HepG2 (cell line): ENCODE measurements around the gene DRG1. TPM values are rescaled to one million over a fixed set of nuclear protein-coding genes. Genes with fewer than 3 reads are reported as not detected.

Experiments
- ADNP ChIP-seq: sonication (generic); formaldehyde crosslinking; IDR thresholded peaks from 2 replicates; pipeline ENCODE4 v1.4.0; 2020; ENCODE audit warnings: missing genetic modification reagents
- AKAP8 ChIP-seq: sonication (generic); formaldehyde crosslinking; IDR thresholded peaks from 2 replicates; pipeline ENCODE4 v1.5.1; 2020; ENCODE audit warnings: mild to moderate bottlenecking, missing genetic modification reagents
- ARNT2 ChIP-seq: sonication (generic); formaldehyde crosslinking; IDR thresholded peaks from 2 replicates; pipeline ENCODE4 v1.8.0; 2022; ENCODE audit warnings: mild to moderate bottlenecking, low read depth, missing genetic modification reagents, moderate library complexity
- HHEX ChIP-seq: IDR thresholded peaks from 2 replicates; pipeline ENCODE4 v1.6.1; 2016; ENCODE audit warnings: control low read depth
- JUN ChIP-seq: sonication (generic); formaldehyde crosslinking; IDR thresholded peaks from 2 replicates; pipeline ENCODE4 v1.4.0; 2020; ENCODE audit warnings: mild to moderate bottlenecking, missing genetic modification reagents
- MAFG ChIP-seq: sonication (generic); formaldehyde crosslinking; IDR thresholded peaks from 2 replicates; pipeline ENCODE4 v1.5.1; 2020; ENCODE audit warnings: mild to moderate bottlenecking, missing genetic modification reagents
- NR2C2 ChIP-seq: sonication (generic); formaldehyde crosslinking; IDR thresholded peaks from 2 replicates; pipeline ENCODE4 v1.4.0; 2020; ENCODE audit warnings: missing genetic modification reagents, mild to moderate bottlenecking, moderate library complexity, borderline replicate concordance
- PAF1 ChIP-seq: IDR thresholded peaks from 2 replicates; pipeline ENCODE4 v1.6.1; 2016; ENCODE audit warnings: missing genetic modification reagents, missing compliant biosample characterization
- PHF8 ChIP-seq: sonication (generic); formaldehyde crosslinking; IDR thresholded peaks from 2 replicates; pipeline ENCODE4 v1.5.0; 2020; ENCODE audit warnings: missing genetic modification reagents
- TCF12 ChIP-seq, 2 experiments: fragments of 450-650 bp in 1 of 2; sonication (generic) in 1 of 2; formaldehyde crosslinking in 1 of 2; IDR thresholded peaks; 2 replicates each; pipeline versions ENCODE4 v1.6.1 to v1.8.0; 2017 to 2022; ENCODE audit warnings: antibody characterized with exemption in 1 of 2, mild to moderate bottlenecking in 1 of 2, missing genetic modification reagents in 1 of 2, moderate library complexity in 1 of 2
- TRIM22 ChIP-seq: fragments of 450-650 bp; IDR thresholded peaks from 2 replicates; pipeline ENCODE4 v1.6.1; 2017
- ZBTB14 ChIP-seq: sonication (generic); formaldehyde crosslinking; IDR thresholded peaks from 2 replicates; pipeline ENCODE4 v1.4.0; 2020; ENCODE audit warnings: missing genetic modification reagents
- ZFP36L2 ChIP-seq: sonication (generic); formaldehyde crosslinking; IDR thresholded peaks from 2 replicates; pipeline ENCODE4 v1.4.0; 2020; ENCODE audit warnings: missing genetic modification reagents
- ZNF33B ChIP-seq: sonication (generic); formaldehyde crosslinking; IDR thresholded peaks from 2 replicates; pipeline ENCODE4 v1.5.1; 2020; ENCODE audit warnings: mild to moderate bottlenecking, missing genetic modification reagents
- ZNF562 ChIP-seq: sonication (generic); formaldehyde crosslinking; IDR thresholded peaks from 2 replicates; pipeline ENCODE4 v1.8.0; 2022; ENCODE audit warnings: missing genetic modification reagents, borderline replicate concordance
- ZNF605 ChIP-seq: sonication (generic); formaldehyde crosslinking; IDR thresholded peaks from 2 replicates; pipeline ENCODE4 v1.8.0; 2022; ENCODE audit warnings: mild to moderate bottlenecking, missing genetic modification reagents
- ZNF619 ChIP-seq: sonication (generic); formaldehyde crosslinking; IDR thresholded peaks from 2 replicates; pipeline ENCODE4 v1.4.0; 2020; ENCODE audit warnings: mild to moderate bottlenecking, missing genetic modification reagents
- ZZZ3 ChIP-seq: sonication (generic); formaldehyde crosslinking; IDR thresholded peaks from 2 replicates; pipeline ENCODE4 v1.4.0; 2020; ENCODE audit warnings: missing genetic modification reagents, mild to moderate bottlenecking, borderline replicate concordance
- polyA plus RNA-seq, 8 experiments: library from polyadenylated mRNA; depleted of rRNA in 3 of 8; stranded (reverse) in 7 of 8; unstranded in 1 of 8; fragments of >200 nt; fragmentation: Illumina TruSeq in 4 of 8; extraction: Trizol in 4 of 8; gene quantifications; 2 replicates each; pipeline versions ENCODE4 v1.2.1 to v1.2.3, GENCODE V29; 2011 to 2016; ENCODE audit warnings: low read depth in 4 of 8, missing spikeins in 1 of 8, mixed read lengths in 1 of 8; ENCODE audit not compliant: insufficient read depth in 1 of 8
- total RNA-seq, 5 experiments: library from RNA; depleted of rRNA; stranded (reverse); fragments of >200 nt; fragmentation: Illumina TruSeq; extraction: Trizol; gene quantifications; 2 replicates each; pipeline ENCODE4 v1.2.3, GENCODE V29; 2016; ENCODE audit warnings: low read depth in 1 of 5
- TF ChIP-seq, protein P1 (sequence below): sonication (generic); formaldehyde crosslinking; IDR thresholded peaks from 2 replicates; pipeline ENCODE4 v1.8.0; 2022; ENCODE audit warnings: missing genetic modification reagents, mild to moderate bottlenecking, borderline replicate concordance
- TF ChIP-seq, protein P2 (sequence below): sonication (generic); formaldehyde crosslinking; IDR thresholded peaks from 2 replicates; pipeline ENCODE4 v1.5.1; 2020; ENCODE audit warnings: mild to moderate bottlenecking, missing genetic modification reagents, borderline replicate concordance

DRG1 gene
- total and polyA plus RNA-seq, 2 of the 13 experiments (the other 11 are each of a cell fraction or from before 2014, with no cell fraction given), result 59.0 to 94.8 TPM

DNA sequence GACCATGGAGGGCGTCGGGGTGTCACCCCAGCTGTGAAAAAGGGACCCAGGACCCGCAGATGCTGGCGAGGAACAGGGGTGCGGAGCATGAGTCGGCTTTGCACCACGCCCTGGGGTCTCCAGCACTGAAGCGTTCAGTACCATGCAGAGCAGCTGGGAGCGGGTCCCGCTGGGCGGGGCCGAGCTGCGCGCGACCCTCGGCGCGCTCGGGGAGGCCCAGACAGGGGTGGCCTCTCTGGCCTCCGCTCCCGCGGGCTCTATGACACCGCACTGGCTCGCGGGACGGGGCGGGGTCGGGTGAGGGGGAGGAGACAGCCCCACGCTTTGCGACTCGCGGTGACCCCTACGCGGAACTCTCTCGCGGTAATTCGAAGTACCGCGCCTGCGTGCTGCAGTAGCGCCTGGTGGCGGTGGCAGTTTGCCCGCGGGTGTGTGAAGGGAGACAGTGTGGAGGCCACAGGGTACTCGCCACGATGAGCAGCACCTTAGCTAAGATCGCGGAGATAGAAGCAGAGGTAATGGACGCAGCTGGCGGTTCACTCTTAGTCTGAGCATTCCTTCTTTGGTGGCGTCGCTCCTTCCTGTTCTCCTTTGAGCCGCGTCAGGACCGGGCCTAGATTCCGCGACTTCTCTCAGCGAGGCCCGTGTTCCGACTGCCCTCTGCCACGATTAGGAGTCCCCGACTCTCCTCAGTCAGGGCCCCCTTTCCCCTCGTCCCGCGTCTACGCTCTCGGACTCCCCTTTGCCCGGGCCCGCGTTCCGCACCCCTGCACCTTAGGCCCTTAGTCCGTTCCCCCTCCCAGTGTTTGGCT, at the start of gene DRG1 (continued):
- TF ChIP-seq, protein P1, sequence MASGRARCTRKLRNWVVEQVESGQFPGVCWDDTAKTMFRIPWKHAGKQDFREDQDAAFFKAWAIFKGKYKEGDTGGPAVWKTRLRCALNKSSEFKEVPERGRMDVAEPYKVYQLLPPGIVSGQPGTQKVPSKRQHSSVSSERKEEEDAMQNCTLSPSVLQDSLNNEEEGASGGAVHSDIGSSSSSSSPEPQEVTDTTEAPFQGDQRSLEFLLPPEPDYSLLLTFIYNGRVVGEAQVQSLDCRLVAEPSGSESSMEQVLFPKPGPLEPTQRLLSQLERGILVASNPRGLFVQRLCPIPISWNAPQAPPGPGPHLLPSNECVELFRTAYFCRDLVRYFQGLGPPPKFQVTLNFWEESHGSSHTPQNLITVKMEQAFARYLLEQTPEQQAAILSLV (CRISPR knock-in tag), result peak; percentile 72; the same call in 1 of the 2 replicates
- TF ChIP-seq ZZZ3 (CRISPR knock-in tag), result peak; percentile 59; the same call in 1 of the 2 replicates
- TF ChIP-seq, protein P2, sequence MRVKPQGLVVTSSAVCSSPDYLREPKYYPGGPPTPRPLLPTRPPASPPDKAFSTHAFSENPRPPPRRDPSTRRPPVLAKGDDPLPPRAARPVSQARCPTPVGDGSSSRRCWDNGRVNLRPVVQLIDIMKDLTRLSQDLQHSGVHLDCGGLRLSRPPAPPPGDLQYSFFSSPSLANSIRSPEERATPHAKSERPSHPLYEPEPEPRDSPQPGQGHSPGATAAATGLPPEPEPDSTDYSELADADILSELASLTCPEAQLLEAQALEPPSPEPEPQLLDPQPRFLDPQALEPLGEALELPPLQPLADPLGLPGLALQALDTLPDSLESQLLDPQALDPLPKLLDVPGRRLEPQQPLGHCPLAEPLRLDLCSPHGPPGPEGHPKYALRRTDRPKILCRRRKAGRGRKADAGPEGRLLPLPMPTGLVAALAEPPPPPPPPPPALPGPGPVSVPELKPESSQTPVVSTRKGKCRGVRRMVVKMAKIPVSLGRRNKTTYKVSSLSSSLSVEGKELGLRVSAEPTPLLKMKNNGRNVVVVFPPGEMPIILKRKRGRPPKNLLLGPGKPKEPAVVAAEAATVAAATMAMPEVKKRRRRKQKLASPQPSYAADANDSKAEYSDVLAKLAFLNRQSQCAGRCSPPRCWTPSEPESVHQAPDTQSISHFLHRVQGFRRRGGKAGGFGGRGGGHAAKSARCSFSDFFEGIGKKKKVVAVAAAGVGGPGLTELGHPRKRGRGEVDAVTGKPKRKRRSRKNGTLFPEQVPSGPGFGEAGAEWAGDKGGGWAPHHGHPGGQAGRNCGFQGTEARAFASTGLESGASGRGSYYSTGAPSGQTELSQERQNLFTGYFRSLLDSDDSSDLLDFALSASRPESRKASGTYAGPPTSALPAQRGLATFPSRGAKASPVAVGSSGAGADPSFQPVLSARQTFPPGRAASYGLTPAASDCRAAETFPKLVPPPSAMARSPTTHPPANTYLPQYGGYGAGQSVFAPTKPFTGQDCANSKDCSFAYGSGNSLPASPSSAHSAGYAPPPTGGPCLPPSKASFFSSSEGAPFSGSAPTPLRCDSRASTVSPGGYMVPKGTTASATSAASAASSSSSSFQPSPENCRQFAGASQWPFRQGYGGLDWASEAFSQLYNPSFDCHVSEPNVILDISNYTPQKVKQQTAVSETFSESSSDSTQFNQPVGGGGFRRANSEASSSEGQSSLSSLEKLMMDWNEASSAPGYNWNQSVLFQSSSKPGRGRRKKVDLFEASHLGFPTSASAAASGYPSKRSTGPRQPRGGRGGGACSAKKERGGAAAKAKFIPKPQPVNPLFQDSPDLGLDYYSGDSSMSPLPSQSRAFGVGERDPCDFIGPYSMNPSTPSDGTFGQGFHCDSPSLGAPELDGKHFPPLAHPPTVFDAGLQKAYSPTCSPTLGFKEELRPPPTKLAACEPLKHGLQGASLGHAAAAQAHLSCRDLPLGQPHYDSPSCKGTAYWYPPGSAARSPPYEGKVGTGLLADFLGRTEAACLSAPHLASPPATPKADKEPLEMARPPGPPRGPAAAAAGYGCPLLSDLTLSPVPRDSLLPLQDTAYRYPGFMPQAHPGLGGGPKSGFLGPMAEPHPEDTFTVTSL, result no peak; the same call in 1 of the 2 replicates
- no peak for TF ChIP-seq ADNP (CRISPR knock-in tag)
- TF ChIP-seq TRIM22, result no peak
- peak; percentile 97 for TF ChIP-seq NR2C2 (CRISPR knock-in tag)
- no peak for TF ChIP-seq ZNF562 (CRISPR knock-in tag)
- TF ChIP-seq AKAP8 (CRISPR knock-in tag), result no peak; the same call in 1 of the 2 replicates
- no peak for TF ChIP-seq JUN (CRISPR knock-in tag)
- TF ChIP-seq PHF8 (CRISPR knock-in tag), result peak; percentile 97
- TF ChIP-seq ZNF33B (CRISPR knock-in tag), result 0 out of 2 replicates have a peak, but pooled peaks have one; percentile 80
- TF ChIP-seq ZBTB14 (CRISPR knock-in tag), result peak; percentile 97
- TF ChIP-seq ZFP36L2, result no peak
- no peak for TF ChIP-seq TCF12 (IDR thresholded peaks at IDR 0.05)
- TF ChIP-seq TCF12 (CRISPR knock-in tag; IDR thresholded peaks at IDR 0.05), result no peak
- TF ChIP-seq ARNT2, result peak; percentile 96
- no peak for TF ChIP-seq MAFG (CRISPR knock-in tag)
- TF ChIP-seq HHEX (CRISPR knock-in tag), result no peak
- TF ChIP-seq ZNF605 (CRISPR knock-in tag), result peak; percentile 87
- peak; percentile 96 for TF ChIP-seq ZNF619 (CRISPR knock-in tag)
- TF ChIP-seq PAF1, result no peak
